Ovary (tissue), 9 donors: ENCODE results near the gene PPL. TPM values are rescaled to one million over a fixed set of nuclear protein-coding genes. Genes with fewer than 3 reads are reported as not detected.
A peak's percentile ranks its signal among the peaks of the same experiment; 100 is the strongest.

ENCODE experiments used
- DNase-seq, 5 donors: peaks; one replicate each; pipeline ENCODE4 v3.0.0-alpha.2; 2019 to 2020
- H3K27ac ChIP-seq, 2 donors: fragments of 200-600 bp; one replicate each; pipeline versions ENCODE4 v1.5.1 to v1.8.0; 2019 to 2022
- H3K27me3 ChIP-seq: fragments of 200-600 bp; one replicate; pipeline ENCODE4 v1.8.0; 2022
- H3K36me3 ChIP-seq: fragments of 200-600 bp; sonication (generic); one replicate; pipeline ENCODE4 v1.5.1; 2019
- H3K4me1 ChIP-seq: one replicate; pipeline ENCODE4 v1.8.1; 2013; ENCODE audit warnings: mild to moderate bottlenecking, moderate library complexity; ENCODE audit not compliant: insufficient read depth
- H3K4me3 ChIP-seq: fragments of 200-600 bp; sonication (generic); one replicate; pipeline ENCODE4 v1.5.1; 2017
- H3K9me3 ChIP-seq, 2 donors: fragments of 200-600 bp in 1 of 2; sonication (generic) in 1 of 2; one replicate each; pipeline versions ENCODE4 v1.5.1 to v1.8.1; 2013 to 2019; ENCODE audit warnings: mild to moderate bottlenecking in 1 of 2, moderate library complexity in 1 of 2
- EP300 ChIP-seq: sonication (generic); formaldehyde crosslinking; IDR thresholded peaks from one replicate; pipeline ENCODE4 v1.6.1; 2017; ENCODE audit warnings: antibody characterized with exemption
- POLR2A ChIP-seq: fragments of 450-650 bp; IDR thresholded peaks from one replicate; pipeline ENCODE4 v1.6.1; 2017; ENCODE audit warnings: antibody characterized with exemption, mild to moderate bottlenecking, moderate library complexity
- WGBS, 3 donors: extraction: QIAGEN DNeasy Blood & Tissue Kit in 1 of 3; methylation state at CpG; one replicate each; pipeline versions ENCODE4 v1.1.5 to v1.1.7; 2013 to 2017; 5-methylcytosine and 5-hydroxymethylcytosine counted together
- intact Hi-C, 4 donors: fragments of 100-400 bp; cut with DNase I; formaldehyde crosslinking; loops; one replicate each; pipeline versions ENCODE4 v1.11.0 to v1.15.1; 2022 to 2023
- polyA plus RNA-seq, 2 donors: library from polyadenylated mRNA; stranded (reverse); fragments of 200-250 nt in 1 of 2; fragments of 350-450 nt in 1 of 2; fragmentation: Illumina TruSeq in 1 of 2; extraction: RNeasy Lipid Tissue Mini Kit (QIAGEN cat#74804) in 1 of 2; gene quantifications; one replicate each; pipeline ENCODE4 v1.2.3, GENCODE V29; 2013 to 2014
- total RNA-seq, 7 donors: library from RNA; depleted of rRNA in 2 of 7; stranded (reverse); fragments of >200 nt in 2 of 7; fragmentation: NEBNext Ultra II Directional in 3 of 7; extraction: Animal tissue kit (Norgen Biotek cat#: 25700) in 3 of 7; gene quantifications; one replicate each; pipeline versions ENCODE4 v1.1.0 to v1.2.4, GENCODE V29; 2016 to 2023
- TF ChIP-seq, protein P1 (sequence below), 3 donors: fragments of 450-650 bp in 2 of 3; fragments of 200-600 bp in 1 of 3; IDR thresholded peaks; one replicate each; pipeline versions ENCODE4 v1.5.1 to v1.8.0; 2016 to 2022; ENCODE audit warnings: antibody characterized with exemption in 3 of 3, mild to moderate bottlenecking in 1 of 3
- donor health status: DM: no; HTN: no; CAD: no; lungs with moderate emphysema.
- donor health status: DM: no; HTN: no; CAD: no.
- donor health status: Bipolar disorder and iron deficiency.
- donor health status: DM: yes; HTN: yes; CAD: no.
- donor health status: DM: no; HTN: no; CAD: no.
- donor health status: DM: yes; HTN: yes; CAD: no.

Gene PPL
- total and polyA plus RNA-seq, 9 donors: 4.2 to 37.8 (median 9.1) TPM

DNA sequence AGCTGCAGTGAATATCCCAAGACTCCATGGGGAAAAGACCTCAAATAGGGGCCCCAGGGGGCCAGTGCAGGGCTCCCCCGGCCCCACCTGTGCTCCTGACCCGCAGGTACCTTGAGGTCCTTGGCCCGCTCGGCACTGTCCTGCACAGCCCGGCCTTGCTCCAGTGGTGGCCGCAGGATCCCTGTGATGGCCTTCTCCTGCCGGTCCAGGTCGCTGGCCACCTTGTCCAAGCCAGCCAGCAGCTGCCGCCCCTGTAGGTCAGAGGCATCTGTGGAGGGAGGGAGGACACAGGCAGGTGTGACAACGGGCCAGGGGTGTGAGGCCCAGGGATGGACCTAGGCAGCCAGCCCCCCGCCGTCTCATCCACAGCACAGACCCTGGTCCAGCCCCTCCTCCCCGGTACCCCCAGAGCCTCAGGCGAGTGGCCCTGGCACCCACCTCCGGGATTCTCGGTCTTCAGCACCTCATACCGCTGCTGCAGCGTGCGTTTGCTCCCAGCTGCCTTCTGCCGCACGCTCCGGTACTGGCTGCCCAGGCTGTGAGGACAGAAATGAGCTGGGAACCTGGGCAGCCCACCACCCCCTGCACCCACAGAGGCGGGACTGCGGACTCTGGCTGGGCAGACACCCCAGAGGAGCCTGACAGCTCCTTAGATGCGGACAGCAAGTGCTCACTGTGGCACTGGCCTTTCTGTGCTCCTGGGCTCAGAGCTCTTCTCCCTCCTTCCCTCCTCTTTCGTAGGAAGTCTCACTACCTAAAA lies 43.7 kb downstream of the PPL start:
- DNase-seq: no peak
- TF ChIP-seq, protein P1, sequence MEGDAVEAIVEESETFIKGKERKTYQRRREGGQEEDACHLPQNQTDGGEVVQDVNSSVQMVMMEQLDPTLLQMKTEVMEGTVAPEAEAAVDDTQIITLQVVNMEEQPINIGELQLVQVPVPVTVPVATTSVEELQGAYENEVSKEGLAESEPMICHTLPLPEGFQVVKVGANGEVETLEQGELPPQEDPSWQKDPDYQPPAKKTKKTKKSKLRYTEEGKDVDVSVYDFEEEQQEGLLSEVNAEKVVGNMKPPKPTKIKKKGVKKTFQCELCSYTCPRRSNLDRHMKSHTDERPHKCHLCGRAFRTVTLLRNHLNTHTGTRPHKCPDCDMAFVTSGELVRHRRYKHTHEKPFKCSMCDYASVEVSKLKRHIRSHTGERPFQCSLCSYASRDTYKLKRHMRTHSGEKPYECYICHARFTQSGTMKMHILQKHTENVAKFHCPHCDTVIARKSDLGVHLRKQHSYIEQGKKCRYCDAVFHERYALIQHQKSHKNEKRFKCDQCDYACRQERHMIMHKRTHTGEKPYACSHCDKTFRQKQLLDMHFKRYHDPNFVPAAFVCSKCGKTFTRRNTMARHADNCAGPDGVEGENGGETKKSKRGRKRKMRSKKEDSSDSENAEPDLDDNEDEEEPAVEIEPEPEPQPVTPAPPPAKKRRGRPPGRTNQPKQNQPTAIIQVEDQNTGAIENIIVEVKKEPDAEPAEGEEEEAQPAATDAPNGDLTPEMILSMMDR (IDR thresholded peaks at IDR 0.05): no peak
- TF ChIP-seq POLR2A (no peak), EP300 (no peak)
- Histone ChIP-seq H3K27ac (no peak overlapping the region), H3K27me3 (no peaks in the 10 kb centered on the region), H3K9me3 (no peaks in the 10 kb centered on the region), H3K4me1 (peaks cover 12% of the 10 kb centered on the region), H3K36me3 (no peaks in the 10 kb centered on the region), H3K4me3 (no peak overlapping the region)
- intact Hi-C loops: no loop called here
- 70 to 82% (median 71%) methylated on average over 25 to 26 of the region's 26 CpGs for WGBS, 3 donors

DNA sequence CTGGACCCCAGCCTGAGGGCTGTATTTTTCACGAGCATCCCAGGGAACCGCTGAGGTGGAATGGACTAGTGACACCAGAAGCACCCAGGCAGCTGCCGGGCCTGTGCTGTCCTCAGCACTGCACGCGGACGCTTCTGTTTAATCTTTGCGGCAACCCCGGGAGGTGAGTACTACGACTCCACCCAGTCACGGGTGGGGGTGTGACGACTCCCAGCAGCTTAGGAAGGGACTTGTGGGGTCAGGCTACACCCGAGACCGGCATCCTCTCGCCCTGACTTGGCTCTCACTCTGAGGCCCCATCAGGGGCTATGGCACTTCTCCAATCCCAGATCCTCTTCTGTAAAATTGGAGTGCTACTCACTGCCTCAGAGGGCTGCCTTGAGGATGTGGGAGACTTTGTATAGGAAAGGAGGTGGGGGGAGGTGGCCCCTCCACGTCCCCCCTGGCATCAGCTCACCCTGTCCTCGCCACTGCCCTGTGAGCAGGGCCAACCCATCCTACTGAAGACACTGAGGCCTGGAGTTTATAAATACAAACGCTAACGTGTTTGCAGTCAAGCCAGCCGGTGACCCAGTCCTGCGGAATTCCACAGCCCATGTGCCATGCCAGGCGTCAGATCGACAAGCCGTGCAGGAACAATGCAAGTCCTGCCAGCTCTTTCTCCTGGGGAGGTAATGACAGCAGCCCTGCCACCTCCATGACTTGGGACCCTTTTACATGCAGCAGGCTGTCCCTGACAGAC lies 44.4 kb downstream of the PPL start:
- H3K36me3 ChIP-seq: no peaks in the 10 kb centered on the region
- TF ChIP-seq, protein P1 (IDR thresholded peaks at IDR 0.05): no peak
- TF ChIP-seq EP300: no peak
- no peak for TF ChIP-seq POLR2A
- peak in 4 of 5 donors; percentile 46 to 77 (median 64) for DNase-seq
- H3K4me3 ChIP-seq: no peak overlapping the region
- intact Hi-C loops: no loop called here
- H3K27me3 ChIP-seq: no peaks in the 10 kb centered on the region
- WGBS, 3 donors: 9 to 17% (median 10%) methylated on average over 23 of the region's 23 CpGs
- peaks cover 12% of the 10 kb centered on the region for H3K4me1 ChIP-seq
- no peaks in the 10 kb centered on the region for H3K9me3 ChIP-seq
- H3K27ac ChIP-seq: peak overlapping the region in 1 of 2 donors; percentile 3

DNA sequence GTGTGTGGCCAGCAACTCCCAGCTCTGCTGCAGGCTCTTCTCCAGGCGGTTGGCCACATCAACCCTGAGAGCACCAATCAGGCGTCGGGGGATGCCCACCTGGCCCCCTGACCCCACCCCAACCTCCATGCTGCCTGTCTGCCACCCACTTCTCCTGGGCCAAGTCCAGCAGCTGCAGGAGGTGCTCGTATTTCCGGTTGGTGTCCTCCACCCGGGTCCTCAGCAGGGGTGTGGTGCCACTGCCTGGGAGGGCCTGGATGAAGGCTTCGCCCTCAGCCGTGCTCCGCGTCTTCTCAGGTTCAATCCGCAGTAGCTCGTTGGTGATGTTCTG lies 45.1 kb downstream of the PPL start:
- peak overlapping the region in 1 of 2 donors; percentile 3 for H3K27ac ChIP-seq
- no peak for TF ChIP-seq POLR2A
- no peak for DNase-seq
- WGBS, 3 donors: 39 to 65% (median 58%) methylated on average over 12 of the region's 12 CpGs
- no peak overlapping the region for H3K4me3 ChIP-seq
- H3K9me3 ChIP-seq: no peaks in the 10 kb centered on the region
- no peaks in the 10 kb centered on the region for H3K36me3 ChIP-seq
- no peaks in the 10 kb centered on the region for H3K27me3 ChIP-seq
- intact Hi-C loops: no loop called here
- peaks cover 12% of the 10 kb centered on the region for H3K4me1 ChIP-seq

DNA sequence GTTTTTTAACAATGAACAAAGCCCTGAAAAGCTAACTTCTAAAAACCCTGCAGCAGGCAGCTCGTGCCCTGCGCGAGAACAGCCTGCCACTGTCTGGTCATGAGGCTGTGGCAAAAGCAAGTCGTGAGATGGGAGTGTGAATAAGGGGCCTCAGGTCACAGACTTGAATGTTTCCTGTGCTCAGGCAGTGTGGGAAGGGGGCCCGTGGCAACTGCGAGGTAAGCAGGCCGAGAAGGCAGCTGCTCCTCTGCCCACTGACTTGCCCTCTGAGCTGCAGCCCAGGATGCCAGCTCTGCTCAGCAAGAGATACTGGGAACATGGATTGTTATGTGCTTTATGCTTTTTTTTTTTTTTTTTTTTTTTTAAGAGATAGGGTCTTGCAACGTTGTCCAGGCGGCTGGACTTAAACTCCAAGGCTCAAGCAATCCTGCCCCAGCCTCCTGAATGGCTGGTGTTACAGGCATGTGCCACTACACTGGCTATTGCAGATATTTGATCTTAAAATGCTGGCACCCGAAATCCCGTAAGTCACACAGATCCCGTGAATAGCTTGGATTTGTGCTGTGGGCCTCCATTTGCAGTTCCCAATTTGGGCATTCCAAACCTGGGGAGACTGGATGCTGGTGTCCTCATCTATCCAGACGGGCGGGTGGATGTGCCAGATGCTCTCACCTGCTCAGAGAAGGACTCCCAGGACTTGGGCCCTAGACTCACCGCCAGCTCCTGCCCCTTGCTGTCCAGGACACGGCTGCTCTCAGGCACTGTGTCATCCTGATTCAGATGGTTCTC lies 45.7 kb downstream of the PPL start:
- intact Hi-C loops: no loop called here
- DNase-seq: no peak
- TF ChIP-seq, protein P1 (IDR thresholded peaks at IDR 0.05): no peak
- TF ChIP-seq EP300: no peak
- TF ChIP-seq POLR2A: no peak
- H3K4me1 ChIP-seq: peaks cover 12% of the 10 kb centered on the region
- H3K27ac ChIP-seq: no peak overlapping the region
- no peaks in the 10 kb centered on the region for H3K36me3 ChIP-seq
- no peaks in the 10 kb centered on the region for H3K9me3 ChIP-seq
- H3K4me3 ChIP-seq: no peak overlapping the region
- WGBS, 3 donors: 79 to 90% (median 84%) methylated on average over 16 of the region's 16 CpGs
- H3K27me3 ChIP-seq: no peaks in the 10 kb centered on the region
